Measurements from ENCODE around the gene ANO2. TPM values are rescaled to one million over a fixed set of nuclear protein-coding genes. Genes with fewer than 3 reads are reported as not detected.

ANO2 gene
- total RNA-seq, 1 experiment from 2014 or later = 0.68 TPM

- CTCF ChIA-PET = no interaction called here
- peaks cover 9% of the 10 kb centered on the region for H3K4me1 Mint-ChIP-seq (ENCODE audit: low read depth, unreplicated experiment)
- no peaks in the 10 kb centered on the region for H3K27me3 Mint-ChIP-seq (ENCODE audit: insufficient read depth, unreplicated experiment)
- no peaks in the 10 kb centered on the region; the same call in 1 of the 2 replicates for H3K9me3 ChIP-seq
- no peak for TF ChIP-seq CTCF (IDR thresholded peaks at IDR 0.05; ENCODE audit: insufficient read depth in 1 of 2, low read depth in 1 of 2, low read length in 1 of 2, severe bottlenecking in 1 of 2, unreplicated experiment in 1 of 2)
- peaks cover 11% of the 10 kb centered on the region for H3K9me3 Mint-ChIP-seq (ENCODE audit: unreplicated experiment)
- BruUV-seq (replicated peaks) = no TSS peak
- H3K4me3 Mint-ChIP-seq (ENCODE audit: unreplicated experiment) = no peak overlapping the region
- H3K4me3 ChIP-seq (ENCODE audit: low read depth, low read length) = no peak overlapping the region
- intact Hi-C loops (cut with micrococcal nuclease; ENCODE audit: unreplicated experiment) = no loop called here
- no peak overlapping the region for H3K27ac Mint-ChIP-seq (ENCODE audit: unreplicated experiment)
- no peak for DNase-seq
- H3K36me3 ChIP-seq (ENCODE audit: control insufficient read depth, insufficient read depth, low read length) = no peaks in the 10 kb centered on the region
- peaks cover 10% of the 10 kb centered on the region; the same call in 1 of the 2 replicates for H3K4me1 ChIP-seq
- H3K27me3 ChIP-seq (replicated peaks; ENCODE audit: control insufficient read depth, insufficient read depth, low read length) = no peaks in the 10 kb centered on the region
- POLR2A ChIA-PET = no interaction called here
- H3K36me3 Mint-ChIP-seq (ENCODE audit: insufficient read depth, unreplicated experiment) = no peaks in the 10 kb centered on the region
Measured at GRCh38 chr12:5549011-5549410, 396.0 kb downstream of the ANO2 start.

- intact Hi-C loops (cut with micrococcal nuclease; ENCODE audit: unreplicated experiment) = no loop called here
- Histone ChIP-seq H3K9me3 (no peaks in the 10 kb centered on the region; the same call in 1 of the 2 replicates), H3K4me3 (ENCODE audit: low read depth, low read length) (no peak overlapping the region), H3K4me1 (peaks cover 10% of the 10 kb centered on the region; the same call in 1 of the 2 replicates), H3K27me3 (replicated peaks; ENCODE audit: control insufficient read depth, insufficient read depth, low read length) (no peaks in the 10 kb centered on the region), H3K36me3 (ENCODE audit: control insufficient read depth, insufficient read depth, low read length) (no peaks in the 10 kb centered on the region)
- no peaks in the 10 kb centered on the region for H3K27me3 Mint-ChIP-seq (ENCODE audit: insufficient read depth, unreplicated experiment)
- peaks cover 9% of the 10 kb centered on the region for H3K4me1 Mint-ChIP-seq (ENCODE audit: low read depth, unreplicated experiment)
- TF ChIP-seq CTCF (IDR thresholded peaks at IDR 0.05; ENCODE audit: insufficient read depth in 1 of 2, low read depth in 1 of 2, low read length in 1 of 2, severe bottlenecking in 1 of 2, unreplicated experiment in 1 of 2) = no peak
- CTCF ChIA-PET = interaction anchor here (1.0 kb wide), 1 partner anchor 14 kb away, joined by 6 read pairs; no protein-coding TSS in a partner anchor
- POLR2A ChIA-PET = no interaction called here
- H3K36me3 Mint-ChIP-seq (ENCODE audit: insufficient read depth, unreplicated experiment) = no peaks in the 10 kb centered on the region
- no TSS peak for BruUV-seq (replicated peaks)
- peaks cover 18% of the 10 kb centered on the region for H3K9me3 Mint-ChIP-seq (ENCODE audit: unreplicated experiment)
- H3K4me3 Mint-ChIP-seq (ENCODE audit: unreplicated experiment) = no peak overlapping the region
- no peak for DNase-seq
- H3K27ac Mint-ChIP-seq (ENCODE audit: unreplicated experiment) = no peak overlapping the region
Measured at GRCh38 chr12:5548152-5548943, 396.7 kb downstream of the ANO2 start.

- no peaks in the 10 kb centered on the region; the same call in 1 of the 2 replicates for H3K9me3 ChIP-seq
- peaks cover 10% of the 10 kb centered on the region; the same call in 1 of the 2 replicates for H3K4me1 ChIP-seq
- intact Hi-C loops (cut with micrococcal nuclease; ENCODE audit: unreplicated experiment) = no loop called here
- ChIA-PET POLR2A (no interaction called here), CTCF (no interaction called here)
- no peak overlapping the region for H3K27ac Mint-ChIP-seq (ENCODE audit: unreplicated experiment)
- no peaks in the 10 kb centered on the region for H3K27me3 ChIP-seq (replicated peaks; ENCODE audit: control insufficient read depth, insufficient read depth, low read length)
- no peak overlapping the region for H3K4me3 Mint-ChIP-seq (ENCODE audit: unreplicated experiment)
- H3K9me3 Mint-ChIP-seq (ENCODE audit: unreplicated experiment) = peaks cover 29% of the 10 kb centered on the region
- H3K36me3 Mint-ChIP-seq (ENCODE audit: insufficient read depth, unreplicated experiment) = no peaks in the 10 kb centered on the region
- H3K4me1 Mint-ChIP-seq (ENCODE audit: low read depth, unreplicated experiment) = peaks cover 9% of the 10 kb centered on the region
- no TSS peak for BruUV-seq (replicated peaks)
- H3K4me3 ChIP-seq (ENCODE audit: low read depth, low read length) = no peak overlapping the region
- no peaks in the 10 kb centered on the region for H3K27me3 Mint-ChIP-seq (ENCODE audit: insufficient read depth, unreplicated experiment)
- no peaks in the 10 kb centered on the region for H3K36me3 ChIP-seq (ENCODE audit: control insufficient read depth, insufficient read depth, low read length)
- no peak for TF ChIP-seq CTCF (IDR thresholded peaks at IDR 0.05; ENCODE audit: insufficient read depth in 1 of 2, low read depth in 1 of 2, low read length in 1 of 2, severe bottlenecking in 1 of 2, unreplicated experiment in 1 of 2)
- no peak for DNase-seq
Measured at GRCh38 chr12:5546616-5547015, 398.4 kb downstream of the ANO2 start.
